BE2C (cell line): ENCODE measurements around the gene FYB2.

ENCODE experiments used
- DNase-seq: peaks from one replicate; pipeline ENCODE4 v3.0.0-alpha.2; 2020
- H3K27me3 ChIP-seq: fragments of 250-450 bp; sonication (Bioruptor Pico); 2 replicates; pipeline ENCODE4 v1.5.1; 2020; ENCODE audit warnings: mild to moderate bottlenecking
- H3K36me3 ChIP-seq: fragments of 250-450 bp; sonication (Bioruptor Pico); 2 replicates; pipeline ENCODE4 v1.5.1; 2020; ENCODE audit warnings: mild to moderate bottlenecking
- H3K4me1 ChIP-seq: fragments of 250-450 bp; sonication (Bioruptor Pico); 2 replicates; pipeline ENCODE4 v1.5.1; 2020
- H3K4me3 ChIP-seq: 2 replicates; pipeline ENCODE4 v1.5.1; 2011; ENCODE audit warnings: low read depth, low read length
- H3K9me3 ChIP-seq: fragments of 250-450 bp; sonication (Bioruptor Pico); 2 replicates; pipeline ENCODE4 v1.5.1; 2020
- TF ChIP-seq, protein P1 (sequence below): IDR thresholded peaks from 2 replicates; pipeline ENCODE4 v1.5.1; 2012; ENCODE audit warnings: mild to moderate bottlenecking, low read depth, low read length

FYB2 gene

DNA sequence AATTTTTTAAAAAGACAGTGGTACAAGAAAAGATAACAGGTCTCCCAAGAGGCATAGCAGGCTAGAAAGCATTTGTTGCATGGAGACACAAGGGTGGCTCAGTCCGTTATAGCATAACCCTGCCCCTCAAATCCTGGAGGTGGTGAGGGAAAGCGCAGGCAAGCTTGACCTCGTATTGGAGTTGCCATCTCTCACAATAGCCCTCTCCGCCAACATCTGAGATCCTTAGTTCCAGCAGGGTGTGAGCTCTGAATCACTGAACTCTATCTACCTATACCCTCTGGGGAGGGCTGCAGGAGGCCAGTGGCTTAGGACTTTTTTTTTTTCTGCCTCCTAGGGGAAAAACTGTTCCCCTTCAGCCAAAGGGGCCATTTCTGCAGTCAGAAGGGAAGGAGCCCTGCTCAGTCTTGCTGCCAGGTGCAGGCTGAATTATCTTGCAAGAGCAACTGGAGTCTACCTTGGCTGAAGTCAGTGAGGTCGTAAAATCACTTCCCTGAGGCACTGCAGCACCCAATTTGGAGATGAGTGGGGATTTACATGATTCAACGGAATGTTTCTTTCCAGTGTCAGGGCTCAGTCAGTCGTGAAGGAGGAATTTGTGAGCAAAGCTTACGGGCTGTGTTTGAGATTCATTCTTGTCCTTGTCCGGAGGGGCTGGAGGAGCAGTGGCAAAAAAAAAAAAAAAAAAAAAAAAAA, 18.2 kb upstream of the FYB2 start:
- Histone ChIP-seq H3K4me3 (no peak overlapping the region), H3K36me3 (no peaks in the 10 kb centered on the region), H3K4me1 (no peaks in the 10 kb centered on the region), H3K27me3 (no peaks in the 10 kb centered on the region), H3K9me3 (no peaks in the 10 kb centered on the region)
- DNase-seq: no peak
- TF ChIP-seq, protein P1, sequence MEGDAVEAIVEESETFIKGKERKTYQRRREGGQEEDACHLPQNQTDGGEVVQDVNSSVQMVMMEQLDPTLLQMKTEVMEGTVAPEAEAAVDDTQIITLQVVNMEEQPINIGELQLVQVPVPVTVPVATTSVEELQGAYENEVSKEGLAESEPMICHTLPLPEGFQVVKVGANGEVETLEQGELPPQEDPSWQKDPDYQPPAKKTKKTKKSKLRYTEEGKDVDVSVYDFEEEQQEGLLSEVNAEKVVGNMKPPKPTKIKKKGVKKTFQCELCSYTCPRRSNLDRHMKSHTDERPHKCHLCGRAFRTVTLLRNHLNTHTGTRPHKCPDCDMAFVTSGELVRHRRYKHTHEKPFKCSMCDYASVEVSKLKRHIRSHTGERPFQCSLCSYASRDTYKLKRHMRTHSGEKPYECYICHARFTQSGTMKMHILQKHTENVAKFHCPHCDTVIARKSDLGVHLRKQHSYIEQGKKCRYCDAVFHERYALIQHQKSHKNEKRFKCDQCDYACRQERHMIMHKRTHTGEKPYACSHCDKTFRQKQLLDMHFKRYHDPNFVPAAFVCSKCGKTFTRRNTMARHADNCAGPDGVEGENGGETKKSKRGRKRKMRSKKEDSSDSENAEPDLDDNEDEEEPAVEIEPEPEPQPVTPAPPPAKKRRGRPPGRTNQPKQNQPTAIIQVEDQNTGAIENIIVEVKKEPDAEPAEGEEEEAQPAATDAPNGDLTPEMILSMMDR: no peak

DNA sequence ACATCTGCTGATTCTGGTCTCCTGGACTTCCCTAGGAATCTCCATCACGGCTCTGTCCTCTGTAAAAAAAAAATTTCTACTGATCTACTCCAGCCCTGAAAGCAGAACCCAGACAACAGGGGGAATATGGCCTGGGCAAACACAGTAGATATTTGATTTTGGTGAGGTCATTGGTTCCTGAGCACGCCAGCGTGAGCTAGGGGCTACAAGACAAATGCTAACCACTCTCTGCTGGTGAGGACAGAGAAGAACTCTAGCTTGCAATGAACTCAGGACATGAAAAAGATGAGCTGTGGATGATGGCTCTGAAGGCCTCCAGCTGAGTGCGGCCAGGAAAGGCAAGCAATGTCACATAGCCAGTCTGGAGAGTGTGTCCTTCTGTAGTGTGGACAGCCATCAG, 17.2 kb upstream of the FYB2 start:
- Histone ChIP-seq H3K36me3 (no peaks in the 10 kb centered on the region), H3K4me1 (no peaks in the 10 kb centered on the region), H3K9me3 (no peaks in the 10 kb centered on the region), H3K4me3 (no peak overlapping the region), H3K27me3 (no peaks in the 10 kb centered on the region)
- DNase-seq: no peak
- TF ChIP-seq, protein P1: no peak

DNA sequence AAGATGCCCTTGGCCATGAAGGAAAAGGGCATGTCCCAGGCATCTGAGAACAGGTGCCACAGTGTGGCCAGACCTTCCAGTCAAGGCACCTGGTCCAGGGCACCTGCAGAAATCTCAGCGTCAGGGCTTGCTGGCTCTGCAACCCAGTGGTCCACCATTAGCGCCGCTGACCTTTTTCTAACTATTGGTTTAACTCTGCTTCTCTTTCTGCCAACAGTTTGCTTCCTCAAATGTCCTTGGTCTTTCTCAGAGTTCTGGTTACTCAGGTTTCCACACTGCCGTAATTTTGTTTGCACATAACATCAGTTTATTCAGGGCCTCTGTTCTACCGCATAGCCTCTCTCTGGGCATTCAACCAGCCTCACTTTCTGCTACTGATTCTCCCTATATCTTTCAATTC, 16.5 kb upstream of the FYB2 start:
- Histone ChIP-seq H3K4me3 (no peak overlapping the region), H3K9me3 (no peaks in the 10 kb centered on the region), H3K27me3 (no peaks in the 10 kb centered on the region), H3K4me1 (no peaks in the 10 kb centered on the region), H3K36me3 (no peaks in the 10 kb centered on the region)
- TF ChIP-seq, protein P1: no peak
- DNase-seq: no peak

DNA sequence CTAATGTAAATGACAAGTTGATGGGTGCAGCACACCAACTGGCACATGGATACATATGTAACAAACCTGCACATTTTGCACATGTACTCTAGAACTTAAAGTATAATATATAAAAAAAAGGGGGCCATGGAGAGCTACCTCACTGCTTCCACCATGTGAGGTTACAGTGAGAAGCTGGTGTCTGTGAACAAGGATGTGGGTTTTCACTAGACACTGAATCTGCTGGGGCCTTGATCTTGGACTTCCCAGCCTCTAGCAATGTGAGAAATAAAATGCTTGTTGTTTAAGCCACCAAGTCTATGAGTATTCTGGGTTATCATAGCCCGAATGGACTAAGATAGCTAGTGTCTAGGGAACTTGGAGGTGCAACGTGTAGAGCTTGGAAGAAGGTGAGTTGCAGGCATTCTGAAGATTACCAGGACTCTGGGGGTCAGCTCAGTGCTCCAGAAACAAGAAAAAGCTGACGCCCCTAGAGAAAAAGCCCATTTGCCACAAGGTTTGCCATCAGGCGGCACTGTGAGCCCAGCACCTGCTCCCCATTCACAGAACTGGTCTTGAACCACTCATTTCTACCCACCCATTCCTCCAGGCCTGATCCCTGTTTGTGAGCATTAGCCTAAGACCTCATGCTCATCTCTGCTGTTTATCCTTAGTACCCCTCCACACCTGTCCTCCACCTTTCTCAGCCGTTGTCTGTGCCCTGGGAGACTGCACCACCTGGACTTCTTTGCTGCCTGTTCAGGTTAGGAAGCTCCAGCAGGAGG, 15.1 kb upstream of the FYB2 start:
- no peaks in the 10 kb centered on the region for H3K36me3 ChIP-seq
- no peak overlapping the region for H3K4me3 ChIP-seq
- no peaks in the 10 kb centered on the region for H3K27me3 ChIP-seq
- H3K9me3 ChIP-seq: no peaks in the 10 kb centered on the region
- no peaks in the 10 kb centered on the region for H3K4me1 ChIP-seq
- no peak for DNase-seq
- TF ChIP-seq, protein P1: no peak

DNA sequence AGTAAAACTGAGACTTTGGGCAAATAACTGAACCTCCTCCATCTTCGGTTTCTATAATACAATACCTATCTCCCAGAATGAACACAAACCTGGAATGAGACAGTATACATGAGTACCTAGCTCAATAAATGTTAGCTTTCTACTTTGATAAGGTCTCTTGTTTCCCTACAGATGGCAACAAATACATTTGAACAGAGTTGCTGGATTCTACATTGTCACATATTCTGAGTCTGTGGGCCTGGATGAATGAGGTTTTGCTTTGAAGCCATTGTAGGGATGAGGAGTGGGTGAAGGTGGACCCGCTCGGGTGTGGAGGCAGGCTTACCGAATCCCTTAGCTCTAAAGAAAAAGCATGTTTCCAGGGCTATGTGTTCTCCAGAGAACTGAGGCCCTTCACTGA, 13.9 kb upstream of the FYB2 start:
- H3K9me3 ChIP-seq: no peaks in the 10 kb centered on the region
- H3K36me3 ChIP-seq: no peaks in the 10 kb centered on the region
- no peaks in the 10 kb centered on the region for H3K4me1 ChIP-seq
- no peak for DNase-seq
- no peak overlapping the region for H3K4me3 ChIP-seq
- no peaks in the 10 kb centered on the region for H3K27me3 ChIP-seq
- TF ChIP-seq, protein P1: no peak
